CD14-positive monocyte (primary cell): Measurements from ENCODE around the gene ANKRD65. TPM values are rescaled to one million over a fixed set of nuclear protein-coding genes. Genes with fewer than 3 reads are reported as not detected.
"Not testable (repeated sequence)": the region's sequence is repeated elsewhere in the genome, so short reads cannot be mapped to it uniquely, and the experiment has no call there.

Experiments used
- DNase-seq, 3 donors: peaks; one replicate each; pipeline ENCODE4 v3.0.0-alpha.2; 2011 to 2022
- H2AFZ ChIP-seq: 2 replicates; pipeline ENCODE4 v1.6.0; 2012; ENCODE audit warnings: mild to moderate bottlenecking, low read depth, low read length, inconsistent platforms; ENCODE audit not compliant: insufficient read depth, poor library complexity, severe bottlenecking
- H3K27ac ChIP-seq, 2 donors: 1 replicate in 1 of 2; 2 replicates in 1 of 2; pipeline ENCODE4 v1.5.1; 2012 to 2013; ENCODE audit warnings: low read length in 2 of 2, control low read depth in 1 of 2, inconsistent platforms in 1 of 2, low read depth in 1 of 2, mild to moderate bottlenecking in 1 of 2
- H3K27me3 ChIP-seq, 2 donors: one replicate each; pipeline versions ENCODE4 v1.6.0 to v1.6.1; 2011 to 2013; ENCODE audit warnings: low read length in 2 of 2; ENCODE audit not compliant: control insufficient read depth in 2 of 2, insufficient read depth in 2 of 2
- H3K36me3 ChIP-seq, 2 donors: replicated peaks in 1 of 2; 1 replicate in 1 of 2; 2 replicates in 1 of 2; pipeline versions ENCODE4 v1.5.1 to v1.6.1; 2012 to 2013; ENCODE audit warnings: low read length in 2 of 2, control low read depth in 1 of 2, inconsistent platforms in 1 of 2, mild to moderate bottlenecking in 1 of 2; ENCODE audit not compliant: insufficient read depth in 2 of 2, control insufficient read depth in 1 of 2
- H3K4me1 ChIP-seq, 2 donors: 1 replicate in 1 of 2; 2 replicates in 1 of 2; pipeline versions ENCODE4 v1.5.1 to v1.6.1; 2012 to 2013; ENCODE audit warnings: low read length in 2 of 2, control low read depth in 1 of 2, inconsistent platforms in 1 of 2, mild to moderate bottlenecking in 1 of 2, moderate library complexity in 1 of 2; ENCODE audit not compliant: insufficient read depth in 2 of 2, control insufficient read depth in 1 of 2
- H3K4me2 ChIP-seq: replicated peaks from 2 replicates; pipeline ENCODE3; 2012; ENCODE audit warnings: low read length, moderate library complexity, mild to moderate bottlenecking; ENCODE audit not compliant: poor library complexity, severe bottlenecking; ENCODE audit errors: extremely low read depth
- H3K4me3 ChIP-seq, 3 experiments: fragments of 200-600 bp in 1 of 3; sonication (generic) in 1 of 3; replicated peaks in 1 of 3; 1 replicate in 2 of 3; 2 replicates in 1 of 3; pipeline ENCODE4 v1.5.1; 2011 to 2013; ENCODE audit warnings: low read length in 3 of 3, mild to moderate bottlenecking in 3 of 3, control low read depth in 2 of 3, low read depth in 2 of 3, inconsistent platforms in 1 of 3, moderate library complexity in 1 of 3
- H3K79me2 ChIP-seq: 2 replicates; pipeline ENCODE4 v1.6.0; 2012; ENCODE audit warnings: mild to moderate bottlenecking, control low read depth, inconsistent platforms, low read length, moderate library complexity; ENCODE audit not compliant: insufficient read depth
- H3K9ac ChIP-seq: 2 replicates; pipeline ENCODE4 v1.6.0; 2017; ENCODE audit warnings: low read length, mild to moderate bottlenecking; ENCODE audit not compliant: insufficient read depth, poor library complexity, severe bottlenecking
- H3K9me3 ChIP-seq, 2 donors: replicated peaks in 1 of 2; 1 replicate in 1 of 2; 2 replicates in 1 of 2; pipeline versions ENCODE4 v1.5.1 to v1.6.1; 2012 to 2013; ENCODE audit warnings: low read length in 2 of 2, control low read depth in 1 of 2; ENCODE audit not compliant: control insufficient read depth in 1 of 2, insufficient read depth in 1 of 2
- H4K20me1 ChIP-seq: 2 replicates; pipeline ENCODE4 v1.6.0; 2012; ENCODE audit warnings: mild to moderate bottlenecking, low read length, control low read depth, moderate library complexity; ENCODE audit not compliant: insufficient read depth
- H3K27ac Mint-ChIP-seq, 7 donors: one replicate each; pipeline ENCODE4 v1.8.0; 2020; ENCODE audit warnings: mild to moderate bottlenecking in 7 of 7, mixed read lengths in 7 of 7, moderate library complexity in 6 of 7, inconsistent platforms in 2 of 7
- H3K27me3 Mint-ChIP-seq, 3 donors: one replicate each; pipeline ENCODE4 v1.8.0; 2021 to 2022; ENCODE audit warnings: low read depth in 3 of 3, mild to moderate bottlenecking in 3 of 3, mixed read lengths in 3 of 3, moderate library complexity in 3 of 3, inconsistent platforms in 1 of 3
- H3K36me3 Mint-ChIP-seq, 2 donors: one replicate each; pipeline ENCODE4 v1.8.0; 2020; ENCODE audit warnings: mixed read lengths in 2 of 2, inconsistent platforms in 1 of 2, mild to moderate bottlenecking in 1 of 2
- H3K4me1 Mint-ChIP-seq: one replicate; pipeline ENCODE4 v1.8.0; 2020; ENCODE audit warnings: mild to moderate bottlenecking, mixed read lengths
- H3K4me3 Mint-ChIP-seq, 2 donors: one replicate each; pipeline ENCODE4 v1.8.0; 2020; ENCODE audit warnings: mild to moderate bottlenecking in 2 of 2, mixed read lengths in 2 of 2, moderate library complexity in 1 of 2
- H3K9me3 Mint-ChIP-seq, 7 donors: one replicate each; pipeline ENCODE4 v1.8.0; 2020 to 2022; ENCODE audit warnings: mixed read lengths in 7 of 7, mild to moderate bottlenecking in 6 of 7, moderate library complexity in 6 of 7, inconsistent platforms in 2 of 7
- CTCF ChIP-seq: fragments of 200-600 bp; IDR thresholded peaks from one replicate; pipeline ENCODE4 v1.8.0; 2022; ENCODE audit warnings: antibody characterized with exemption, mild to moderate bottlenecking
- WGBS: methylation state at CpG from one replicate; pipeline ENCODE4 v1.1.5; 2013; ENCODE audit warnings: missing lambda C conversion rate; ENCODE audit not compliant: insufficient coverage; 5-methylcytosine and 5-hydroxymethylcytosine counted together
- intact Hi-C, 2 donors: fragments of 100-400 bp; cut with micrococcal nuclease; formaldehyde crosslinking; loops; one replicate each; pipeline versions ENCODE4 v1.15.0 to v1.15.1; 2023
- polyA minus RNA-seq: library from RNA; depleted of rRNA, polyadenylated mRNA; stranded (reverse); fragments of >200 nt; gene quantifications from 2 replicates; pipeline ENCODE4 v1.2.3, GENCODE V29; 2012
- polyA plus RNA-seq, 3 donors: library from polyadenylated mRNA; depleted of rRNA in 1 of 3; unstranded in 2 of 3; stranded (reverse) in 1 of 3; fragments of 300-500 nt in 2 of 3; fragments of >200 nt in 1 of 3; fragmentation: Illumina TruSeq in 2 of 3; gene quantifications; 1 replicate in 2 of 3; 2 replicates in 1 of 3; pipeline ENCODE4 v1.2.3, GENCODE V29; 2012 to 2021
- total RNA-seq, 12 experiments: library from RNA in 1 of 12; stranded (reverse) in 1 of 12; fragments of 120-200 nt in 1 of 12; gene quantifications; one replicate each; pipeline ENCODE4 v1.2.4 and lab custom pipeline; 2013 to 2026; ENCODE audit warnings: mixed read lengths in 6 of 12, inconsistent platforms in 1 of 12

The ANKRD65 gene
- 0.08 TPM for total RNA-seq (2013)
- polyA plus RNA-seq (under 1 TPM in 1 of 3 donors, not detected in 2; 0.04 TPM), polyA minus RNA-seq (0.32 TPM in 1 of 2 replicates, not detected in the other), total RNA-seq (lab: John Stamatoyannopoulos, UW) (0 to 0.43 (median 0.12) reads per million in 11 experiments)

DNA sequence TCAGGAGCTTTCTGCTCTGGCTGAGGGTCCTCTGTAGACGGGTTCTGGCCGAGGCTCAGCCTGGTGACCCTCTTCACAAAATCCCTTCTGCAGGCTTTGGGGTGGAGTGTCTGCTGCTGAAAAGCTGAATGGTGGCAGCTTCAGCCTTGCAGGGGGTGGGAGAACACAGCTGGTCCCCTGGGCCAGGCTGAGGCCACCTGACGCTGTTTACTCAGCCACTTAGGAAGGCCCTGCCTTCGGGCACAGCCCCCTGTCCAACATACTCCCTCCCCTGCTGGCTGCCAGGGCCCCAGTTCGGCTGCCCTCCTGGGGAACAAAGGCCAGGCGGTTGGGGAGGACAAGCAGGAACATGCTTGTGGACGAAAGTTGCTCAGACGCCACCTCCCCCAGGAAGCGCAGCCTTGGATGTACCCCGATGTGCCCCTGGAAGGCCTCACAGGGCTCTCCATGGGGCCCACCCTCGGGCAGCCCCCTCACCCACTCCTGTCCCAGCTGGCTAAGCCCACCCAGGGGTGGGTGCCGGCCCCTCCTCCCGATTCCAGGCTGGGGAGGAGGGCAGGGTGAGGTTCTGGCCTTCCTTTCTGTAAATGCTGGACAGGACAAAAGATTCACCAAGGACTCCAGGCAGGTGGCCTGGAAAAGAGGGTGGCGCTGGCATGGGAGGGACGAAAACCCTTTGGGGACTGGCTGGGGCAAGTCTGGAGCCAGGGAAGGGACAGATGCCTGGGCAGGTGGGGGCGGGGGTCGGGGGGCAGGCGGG, at the start of gene ANKRD65:
TSS of gene ANKRD65 (minus strand) at position 130 of the 760 bp plus-strand sequence. CDS start 271 bp downstream, outside the sequence.
- intact Hi-C loops, result no loop called here
- Histone ChIP-seq H3K4me1 (no peaks in the 10 kb centered on the region), H4K20me1 (no peaks in the 10 kb centered on the region), H3K9me3 (no peaks in the 10 kb centered on the region), H2AFZ (no peak within 1 kb of the TSS), H3K36me3 (no peaks in the 10 kb centered on the region), H3K79me2 (no peaks in the 10 kb centered on the region), H3K9ac (no peak within 1 kb of the TSS), H3K4me3 (no peak within 1 kb of the TSS), H3K27me3 (peaks cover 2 to 19% of the 10 kb centered on the region in 2 donors), H3K27ac (no peak within 1 kb of the TSS), H3K4me2 (no peak within 1 kb of the TSS)
- no peak for DNase-seq
- no peak for TF ChIP-seq CTCF
- Mint-ChIP-seq H3K27ac (no peak within 1 kb of the TSS), H3K9me3 (peaks cover 0 to 4% (median 0%) of the 10 kb centered on the region in 7 donors), H3K36me3 (no peaks in the 10 kb centered on the region), H3K4me3 (peak within 1 kb of the TSS in 1 of 2 donors; percentile 51), H3K27me3 (peaks cover 24 to 54% (median 27%) of the 10 kb centered on the region in 3 donors), H3K4me1 (no peaks in the 10 kb centered on the region)
- WGBS, result 90% methylated on average over 11 of the region's 18 CpGs

- H3K9me3 ChIP-seq, H3K27ac ChIP-seq, H2AFZ ChIP-seq, H3K9ac ChIP-seq, DNase-seq, H3K36me3 Mint-ChIP-seq, H3K4me3 Mint-ChIP-seq, H3K4me3 ChIP-seq, H3K27ac Mint-ChIP-seq, H4K20me1 ChIP-seq, intact Hi-C loops, H3K36me3 ChIP-seq, H3K4me2 ChIP-seq, H3K9me3 Mint-ChIP-seq, H3K27me3 ChIP-seq, H3K27me3 Mint-ChIP-seq: not testable (repeated sequence)
- H3K79me2 ChIP-seq, result peaks cover 10% of the 10 kb centered on the region
- WGBS, result 83% methylated on average over 3 of the region's 44 CpGs
- H3K4me1 Mint-ChIP-seq, result peaks cover 19% of the 10 kb centered on the region
- H3K4me1 ChIP-seq, result peaks cover 15 to 19% of the 10 kb centered on the region in 2 donors
Measured at GRCh38 chr1:1468196-1468985, 47.3 kb upstream of the ANKRD65 start.
